ENCODE data around the gene LDLRAP1.

The LDLRAP1 gene

GRCh38 chr1:25543005-25543424 is 391 bp upstream of the LDLRAP1 start:
- no peak for TF ChIP-seq CTCF (IDR thresholded peaks at IDR 0.05; ENCODE audit: low read depth, low read length)
- peak overlapping the region; percentile 64 for H3K4me3 ChIP-seq (ENCODE audit: low read depth, low read length)
- DNase-seq (ENCODE audit: low read depth, low spot score), result no peak
- in situ Hi-C loops (cut with HindIII; ENCODE audit: low sequenced_read_pairs), result no loop called here

GRCh38 chr1:25544243-25544764 is 898 bp downstream of the LDLRAP1 start:
- no peak for DNase-seq (ENCODE audit: low read depth, low spot score)
- H3K4me3 ChIP-seq (ENCODE audit: low read depth, low read length), result peak overlapping the region; percentile 64
- in situ Hi-C loops (cut with HindIII; ENCODE audit: low sequenced_read_pairs), result no loop called here
- no peak for TF ChIP-seq CTCF (IDR thresholded peaks at IDR 0.05; ENCODE audit: low read depth, low read length)

- no peak overlapping the region for H3K4me3 ChIP-seq (ENCODE audit: low read depth, low read length)
- no peak for DNase-seq (ENCODE audit: low read depth, low spot score)
- in situ Hi-C loops (cut with HindIII; ENCODE audit: low sequenced_read_pairs), result no loop called here
- TF ChIP-seq CTCF (IDR thresholded peaks at IDR 0.05; ENCODE audit: low read depth, low read length), result no peak
These were observed 1.4 kb downstream of the LDLRAP1 start for GRCh38 chr1:25544819-25545218.

- H3K4me3 ChIP-seq (ENCODE audit: low read depth, low read length), result no peak overlapping the region
- DNase-seq (ENCODE audit: low read depth, low spot score), result no peak
- in situ Hi-C loops (cut with HindIII; ENCODE audit: low sequenced_read_pairs), result no loop called here
- no peak for TF ChIP-seq CTCF (IDR thresholded peaks at IDR 0.05; ENCODE audit: low read depth, low read length)
These were observed 2.4 kb downstream of the LDLRAP1 start for GRCh38 chr1:25545767-25546166.

GRCh38 chr1:25546193-25546592 is 2.8 kb downstream of the LDLRAP1 start:
- DNase-seq (ENCODE audit: low read depth, low spot score), result no peak
- TF ChIP-seq CTCF (IDR thresholded peaks at IDR 0.05; ENCODE audit: low read depth, low read length), result no peak
- in situ Hi-C loops (cut with HindIII; ENCODE audit: low sequenced_read_pairs), result no loop called here
- no peak overlapping the region for H3K4me3 ChIP-seq (ENCODE audit: low read depth, low read length)

GRCh38 chr1:25548601-25549000 is 5.2 kb downstream of the LDLRAP1 start:
- in situ Hi-C loops (cut with HindIII; ENCODE audit: low sequenced_read_pairs), result no loop called here
- no peak for DNase-seq (ENCODE audit: low read depth, low spot score)
- TF ChIP-seq CTCF (IDR thresholded peaks at IDR 0.05; ENCODE audit: low read depth, low read length), result no peak
- no peak overlapping the region for H3K4me3 ChIP-seq (ENCODE audit: low read depth, low read length)
